ENCODE measurements around the gene MYT1.

GRCh38 chr20:64148581-64148980 lies 15.7 kb upstream of the MYT1 start:
- TF ChIP-seq CTCF (conservative IDR thresholded peaks at IDR 0.05; ENCODE audit: low read depth, low read length), result no peak
- no peak for TF ChIP-seq EZH2 (IDR thresholded peaks at IDR 0.05; ENCODE audit: low read length, unreplicated experiment)

Data from PC-3 (cell line).